ENCODE measurements around the gene MEGF8. TPM values are rescaled to one million over a fixed set of nuclear protein-coding genes. Genes with fewer than 3 reads are reported as not detected.

The MEGF8 gene
- total RNA-seq, 2 experiments from 2014 or later, result 5.2 to 5.3 TPM

DNA sequence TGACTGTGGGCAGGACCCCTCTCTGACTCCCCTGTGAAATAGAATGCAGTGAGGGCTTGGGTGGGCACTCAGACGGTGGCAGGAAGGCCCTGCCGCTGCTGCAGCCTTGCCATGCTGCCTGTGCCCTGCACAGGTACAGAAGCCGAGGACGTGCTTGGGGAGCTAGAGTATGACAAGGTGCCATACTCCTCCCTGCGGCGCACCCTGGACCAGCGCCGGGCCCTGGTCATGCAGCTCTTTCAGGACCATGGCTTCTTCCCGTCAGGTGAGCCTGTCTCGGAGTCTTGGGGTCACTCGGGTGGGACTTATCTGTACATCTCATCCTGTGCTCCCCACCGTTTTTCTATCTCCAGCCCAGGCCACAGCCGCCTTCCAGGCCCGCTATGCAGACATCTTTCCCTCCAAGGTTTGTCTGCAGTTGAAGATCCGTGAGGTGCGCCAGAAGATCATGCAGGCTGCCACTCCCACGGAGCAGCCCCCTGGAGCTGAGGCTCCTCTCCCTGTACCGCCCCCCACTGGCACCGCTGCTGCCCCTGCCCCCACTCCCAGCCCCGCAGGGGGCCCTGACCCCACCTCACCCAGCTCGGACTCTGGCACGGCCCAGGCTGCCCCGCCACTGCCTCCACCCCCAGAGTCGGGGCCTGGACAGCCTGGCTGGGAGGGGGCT is 30.8 kb upstream of the MEGF8 start:
- no peak overlapping the region for H3K27ac Mint-ChIP-seq
- no peak overlapping the region for H3K4me3 Mint-ChIP-seq
- no peaks in the 10 kb centered on the region for H3K9me3 Mint-ChIP-seq (ENCODE audit: low read depth)
- H3K27me3 Mint-ChIP-seq, result no peaks in the 10 kb centered on the region
- H3K4me1 Mint-ChIP-seq, result no peaks in the 10 kb centered on the region
- ChIA-PET POLR2A (interaction anchor here (0.6 kb wide), 1 partner anchor 88 kb away, joined by 3 read pairs; no protein-coding TSS in a partner anchor), CTCF (interaction anchor here (0.9 kb wide), 1 partner anchor 74 kb away, joined by 4 read pairs; the partner anchor contains the start of gene ZNF526)
- ATAC-seq, result no peak
- no peak for DNase-seq
- H3K36me3 Mint-ChIP-seq (ENCODE audit: low read depth), result peaks cover 18% of the 10 kb centered on the region
- intact Hi-C loops (cut with DNase I, micrococcal nuclease), result no loop called here

DNA sequence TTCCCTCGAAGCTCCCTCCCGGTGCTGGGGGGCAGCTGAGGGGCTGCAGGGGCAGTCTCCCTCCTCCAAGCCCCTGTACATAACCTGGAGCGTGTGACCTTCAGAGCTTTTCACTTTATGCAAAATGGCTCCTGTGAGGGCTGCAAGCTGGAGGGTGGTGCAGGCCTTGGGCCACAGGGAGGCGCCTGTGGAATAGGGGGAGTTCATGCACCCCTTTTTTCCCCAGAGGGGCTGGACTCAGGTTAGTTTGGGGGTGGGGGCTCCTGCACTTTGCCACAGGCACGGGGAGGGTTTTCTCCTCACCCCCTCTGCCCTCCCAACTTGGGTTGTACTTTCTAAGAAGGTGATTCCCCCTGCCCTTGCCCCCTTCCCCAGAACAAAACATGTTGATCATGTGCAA is 30.1 kb upstream of the MEGF8 start:
- POLR2A ChIA-PET, result no interaction called here
- CTCF ChIA-PET, result interaction anchor here (0.9 to 2.1 kb wide), 2 partner anchors 75 to 187 kb away, joined by 4 to 11 read pairs; partner anchors contain the start of gene ZNF526
- H3K9me3 Mint-ChIP-seq (ENCODE audit: low read depth), result no peaks in the 10 kb centered on the region
- H3K4me3 Mint-ChIP-seq, result no peak overlapping the region
- peaks cover 14% of the 10 kb centered on the region for H3K36me3 Mint-ChIP-seq (ENCODE audit: low read depth)
- peak; percentile 13 for DNase-seq
- no peak overlapping the region for H3K27ac Mint-ChIP-seq
- no peaks in the 10 kb centered on the region for H3K27me3 Mint-ChIP-seq
- no peaks in the 10 kb centered on the region for H3K4me1 Mint-ChIP-seq
- intact Hi-C loops (cut with DNase I, micrococcal nuclease), result no loop called here
- no peak for ATAC-seq

DNA sequence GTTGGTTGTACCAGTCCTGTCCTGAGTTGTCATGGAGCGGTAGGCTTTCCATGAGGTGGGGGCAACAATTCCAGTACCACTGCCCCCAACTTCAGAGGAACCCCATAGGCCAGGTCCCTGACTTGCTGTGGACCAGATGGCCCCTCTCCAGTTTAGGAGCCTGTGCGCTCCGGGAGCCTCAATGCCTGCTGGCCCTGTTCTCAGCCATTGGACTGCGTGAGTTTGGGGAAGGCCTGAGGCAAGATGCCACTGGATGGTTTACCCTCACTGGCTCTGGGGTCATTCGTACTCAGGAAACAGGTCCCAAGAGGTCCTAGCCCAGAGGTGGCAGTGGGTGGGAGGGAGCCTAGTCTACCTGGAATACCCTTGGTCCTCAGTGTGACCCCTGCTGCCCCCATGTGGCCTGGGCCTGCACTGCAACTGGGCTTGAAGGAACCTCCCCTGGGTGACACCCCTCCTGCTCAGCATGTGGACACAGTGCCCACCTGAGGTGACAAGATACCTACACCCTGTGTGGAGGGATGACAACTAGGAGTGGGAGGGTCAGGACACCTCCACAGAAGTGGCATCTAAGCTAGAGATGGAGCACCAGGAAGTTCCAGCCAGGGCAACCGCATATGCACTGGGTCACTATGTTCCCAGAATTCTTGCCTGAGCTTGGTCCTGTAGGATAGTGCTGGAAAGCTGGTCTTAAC is 29.5 kb upstream of the MEGF8 start:
- POLR2A ChIA-PET, result interaction anchor here (0.5 kb wide), 1 partner anchor 222 kb away, joined by 4 read pairs; no protein-coding TSS in a partner anchor
- Mint-ChIP-seq H3K4me1 (no peaks in the 10 kb centered on the region), H3K27ac (no peak overlapping the region), H3K27me3 (no peaks in the 10 kb centered on the region), H3K36me3 (ENCODE audit: low read depth) (peaks cover 14% of the 10 kb centered on the region), H3K9me3 (ENCODE audit: low read depth) (no peaks in the 10 kb centered on the region), H3K4me3 (no peak overlapping the region)
- peak; percentile 87 for ATAC-seq
- CTCF ChIA-PET, result interaction anchor here (0.6 to 2.1 kb wide), 11 partner anchors 8 to 187 kb away, joined by 3 to 11 read pairs (median 4); partner anchors contain the start of gene ZNF526
- DNase-seq, result peak; percentile 92
- intact Hi-C loops (cut with DNase I, micrococcal nuclease), result loop anchor here (1.0 to 2.0 kb wide), 2 partner anchors 163 to 187 kb away; no protein-coding TSS in a partner anchor

DNA sequence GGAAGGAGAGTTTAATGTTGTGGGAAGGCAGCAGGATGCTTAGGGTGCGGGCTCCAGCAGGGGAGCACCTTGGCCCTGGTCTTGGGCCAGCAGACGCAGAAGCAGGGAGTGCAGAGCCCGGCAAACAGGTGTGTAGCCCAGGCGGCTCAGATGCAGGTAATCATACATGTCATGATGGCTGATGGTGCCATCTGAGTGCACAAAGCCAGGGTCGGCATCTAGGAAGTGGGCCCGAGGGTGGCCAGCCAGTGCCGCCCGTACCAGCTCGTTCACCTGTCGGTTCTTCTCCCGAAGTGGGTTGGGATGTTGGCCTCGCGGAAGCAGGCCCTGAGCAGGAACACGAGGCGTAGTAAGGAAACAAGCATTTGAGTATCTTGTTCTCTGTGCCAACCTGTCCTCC is 28.4 kb upstream of the MEGF8 start:
- Mint-ChIP-seq H3K9me3 (ENCODE audit: low read depth) (no peaks in the 10 kb centered on the region), H3K4me3 (no peak overlapping the region), H3K36me3 (ENCODE audit: low read depth) (peaks cover 9% of the 10 kb centered on the region), H3K27ac (no peak overlapping the region), H3K4me1 (peaks cover 7% of the 10 kb centered on the region), H3K27me3 (no peaks in the 10 kb centered on the region)
- no peak for DNase-seq
- POLR2A ChIA-PET, result no interaction called here
- CTCF ChIA-PET, result interaction anchor here (0.9 to 2.1 kb wide), 8 partner anchors 9 to 188 kb away, joined by 3 to 11 read pairs (median 4); partner anchors contain the start of gene POU2F2
- ATAC-seq, result no peak
- intact Hi-C loops (cut with DNase I, micrococcal nuclease), result loop anchor here in 1 of 2 experiments (2.0 kb wide), 1 partner anchor 188 kb away; no protein-coding TSS in a partner anchor

DNA sequence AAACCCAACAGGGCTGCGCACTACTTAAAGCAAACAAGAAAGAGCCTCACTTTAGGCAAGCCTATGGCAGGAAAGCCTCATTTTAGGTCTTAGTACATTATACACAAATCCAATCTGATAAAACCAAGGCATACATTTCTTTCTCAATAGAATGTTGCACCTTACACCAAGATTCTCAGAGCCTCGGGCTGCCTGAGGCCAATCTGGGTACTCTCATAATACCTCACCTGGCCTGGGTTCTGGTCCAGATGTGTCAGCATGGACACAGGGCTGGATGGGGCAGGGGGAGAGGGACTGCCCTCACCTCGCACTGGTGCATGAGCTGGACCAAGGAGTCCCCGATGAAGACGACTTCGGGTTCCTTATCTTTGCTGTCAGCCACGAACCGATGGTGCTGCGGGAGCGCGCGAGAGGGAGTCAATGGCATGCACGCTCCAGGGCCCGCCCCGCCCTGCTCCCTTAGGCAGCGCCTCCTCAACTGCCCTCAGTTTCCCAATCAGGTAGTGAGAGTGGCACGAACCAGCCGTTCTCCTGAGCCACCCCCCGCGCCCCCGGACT is 23.7 kb upstream of the MEGF8 start, which contains the start of gene PRR19:
Gene PRR19, plus strand, starts transcription at position 487 of the 558 bp plus-strand sequence. CDS start 7,453 bp downstream, outside the sequence.
- ChIA-PET CTCF (interaction anchor here (0.6 to 1.3 kb wide), 6 partner anchors 22 to 766 kb away, joined by 3 to 6 read pairs (median 4); partner anchors contain the start of gene GSK3A), POLR2A (interaction anchor here (0.9 to 1.0 kb wide), 3 partner anchors 19 to 59 kb away, joined by 3 to 4 read pairs (median 4); partner anchors contain the start of gene GSK3A)
- Mint-ChIP-seq H3K4me3 (peak within 1 kb of the TSS; percentile 83), H3K27ac (peak within 1 kb of the TSS; percentile 85), H3K36me3 (ENCODE audit: low read depth) (peaks cover 2% of the 10 kb centered on the region), H3K4me1 (peaks cover 19% of the 10 kb centered on the region), H3K9me3 (ENCODE audit: low read depth) (no peaks in the 10 kb centered on the region), H3K27me3 (no peaks in the 10 kb centered on the region)
- DNase-seq (peak; percentile 50), ATAC-seq (peak; percentile 25)
- intact Hi-C loops (cut with DNase I, micrococcal nuclease), result loop anchor here (1.0 to 2.0 kb wide), 11 partner anchors 12 to 226 kb away; partner anchors contain the start of genes GSK3A (in 2 of the 2), DEDD2 (in 1 of the 2), MEGF8 (in 1 of the 2) and POU2F2 (in 1 of the 2)

DNA sequence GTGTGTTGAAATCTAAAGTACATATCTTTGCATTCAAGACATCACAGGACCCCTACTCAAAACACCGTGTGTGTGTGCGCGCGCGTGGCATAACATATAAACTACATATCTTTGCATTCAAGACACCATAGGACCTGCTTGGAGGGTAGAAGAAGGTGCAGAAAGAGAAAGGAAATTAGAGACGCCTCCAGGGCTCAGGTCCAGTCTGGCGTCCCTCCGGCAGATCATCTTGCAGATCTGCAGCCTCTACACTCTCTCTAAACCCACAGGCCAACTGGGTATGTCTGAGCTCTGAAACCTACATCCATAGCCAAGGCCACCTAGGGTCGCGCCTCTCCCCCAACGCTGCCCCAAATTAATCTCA is 22.4 kb upstream of the MEGF8 start:
- DNase-seq, result no peak
- no peaks in the 10 kb centered on the region for H3K27me3 Mint-ChIP-seq
- POLR2A ChIA-PET, result interaction anchor here (1.0 kb wide), 1 partner anchor 60 kb away, joined by 4 read pairs; the partner anchor contains the start of gene GSK3A
- ATAC-seq, result no peak
- CTCF ChIA-PET, result interaction anchor here (0.5 to 1.0 kb wide), 4 partner anchors 10 to 230 kb away, joined by 3 read pairs; no protein-coding TSS in a partner anchor
- H3K4me1 Mint-ChIP-seq, result peaks cover 19% of the 10 kb centered on the region
- intact Hi-C loops (cut with DNase I, micrococcal nuclease), result loop anchor here in 1 of 2 experiments (2.0 kb wide), 1 partner anchor 60 kb away; the partner anchor contains the start of gene GSK3A
- H3K9me3 Mint-ChIP-seq (ENCODE audit: low read depth), result no peaks in the 10 kb centered on the region
- H3K36me3 Mint-ChIP-seq (ENCODE audit: low read depth), result no peaks in the 10 kb centered on the region
- H3K27ac Mint-ChIP-seq, result peak overlapping the region; percentile 85
- H3K4me3 Mint-ChIP-seq, result peak overlapping the region; percentile 83

DNA sequence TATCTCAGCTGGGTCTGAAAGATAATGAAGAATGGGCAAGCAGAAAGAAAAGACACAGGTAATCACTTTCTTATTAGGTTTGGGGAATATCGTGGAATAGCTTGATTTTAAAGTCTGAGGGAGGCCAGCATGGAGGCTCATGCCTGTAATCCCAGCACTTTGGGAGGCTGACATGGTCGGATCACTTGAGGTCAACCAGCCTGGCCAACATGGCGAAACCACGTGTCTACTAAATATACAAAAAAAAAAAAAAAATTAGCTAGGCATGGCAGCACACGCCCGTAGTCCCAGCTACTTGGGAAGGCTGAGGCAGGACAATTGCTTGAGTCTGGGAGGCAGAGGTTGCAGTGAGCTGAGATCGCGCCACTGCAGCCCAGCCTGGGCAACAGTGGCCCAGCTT is 21.6 kb upstream of the MEGF8 start:
- ChIA-PET CTCF (interaction anchor here (0.6 to 0.7 kb wide), 2 partner anchors 27 to 416 kb away, joined by 3 to 4 read pairs; no protein-coding TSS in a partner anchor), POLR2A (no interaction called here)
- Mint-ChIP-seq H3K36me3 (ENCODE audit: low read depth) (no peaks in the 10 kb centered on the region), H3K9me3 (ENCODE audit: low read depth) (no peaks in the 10 kb centered on the region), H3K4me1 (peaks cover 19% of the 10 kb centered on the region), H3K4me3 (no peak overlapping the region), H3K27ac (peak overlapping the region; percentile 15), H3K27me3 (no peaks in the 10 kb centered on the region)
- intact Hi-C loops (cut with DNase I, micrococcal nuclease), result loop anchor here in 1 of 2 experiments (2.0 kb wide), 1 partner anchor 61 kb away; the partner anchor contains the start of gene GSK3A
- ATAC-seq (no peak), DNase-seq (no peak)

DNA sequence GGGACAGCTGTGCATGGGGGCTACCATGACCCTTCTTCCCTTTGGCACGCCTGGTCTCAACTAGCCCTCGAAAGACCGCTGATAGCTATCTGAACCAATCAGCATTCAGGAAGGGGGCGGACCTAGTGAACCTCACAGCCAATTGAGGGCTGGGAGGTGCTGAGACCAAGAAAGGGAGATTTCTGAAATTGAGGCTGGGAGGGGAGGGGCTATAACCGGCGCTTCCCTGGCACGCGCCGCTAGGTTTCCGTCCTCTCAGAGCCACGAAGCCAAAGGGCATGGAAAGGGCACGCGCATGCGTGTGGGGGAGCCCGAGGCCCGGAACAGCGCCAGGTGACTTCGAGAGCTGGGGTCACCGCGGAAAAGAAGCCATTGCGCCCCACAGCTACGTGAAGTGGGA is 18.8 kb upstream of the MEGF8 start:
- H3K27me3 Mint-ChIP-seq, result peaks cover 5% of the 10 kb centered on the region
- ATAC-seq (no peak), DNase-seq (no peak)
- H3K27ac Mint-ChIP-seq, result no peak overlapping the region
- H3K36me3 Mint-ChIP-seq (ENCODE audit: low read depth), result no peaks in the 10 kb centered on the region
- no peak overlapping the region for H3K4me3 Mint-ChIP-seq
- CTCF ChIA-PET, result interaction anchor here (0.9 to 1.3 kb wide), 2 partner anchors 10 to 134 kb away, joined by 4 read pairs; no protein-coding TSS in a partner anchor
- H3K4me1 Mint-ChIP-seq, result peaks cover 13% of the 10 kb centered on the region
- no peaks in the 10 kb centered on the region for H3K9me3 Mint-ChIP-seq (ENCODE audit: low read depth)
- intact Hi-C loops (cut with DNase I, micrococcal nuclease), result no loop called here
- POLR2A ChIA-PET, result no interaction called here

DNA sequence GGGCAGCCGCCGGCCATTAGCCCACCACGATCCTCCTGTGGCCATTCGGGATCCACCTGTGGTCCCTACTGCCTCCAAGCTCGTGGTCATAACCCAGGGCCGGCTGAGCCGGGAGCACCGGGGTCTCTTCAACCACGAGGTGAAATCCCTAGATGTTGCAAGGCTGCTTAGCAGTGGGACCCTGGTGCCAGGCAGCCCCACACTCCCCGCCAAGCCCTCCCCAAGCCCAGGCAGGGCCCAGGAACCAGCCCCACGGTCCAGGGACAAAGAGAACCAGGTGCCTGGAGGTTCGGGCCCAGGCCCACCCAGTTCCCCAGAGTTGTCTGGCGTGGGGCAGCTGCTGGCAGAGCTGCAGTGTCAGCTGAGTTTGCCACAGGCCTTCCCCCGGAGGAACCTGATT is 15.7 kb upstream of the MEGF8 start:
- intact Hi-C loops (cut with DNase I, micrococcal nuclease), result no loop called here
- peaks cover 9% of the 10 kb centered on the region for H3K4me1 Mint-ChIP-seq
- ATAC-seq (no peak), DNase-seq (no peak)
- H3K9me3 Mint-ChIP-seq (ENCODE audit: low read depth), result no peaks in the 10 kb centered on the region
- CTCF ChIA-PET, result no interaction called here
- no peak overlapping the region for H3K4me3 Mint-ChIP-seq
- no peaks in the 10 kb centered on the region for H3K36me3 Mint-ChIP-seq (ENCODE audit: low read depth)
- no peak overlapping the region for H3K27ac Mint-ChIP-seq
- POLR2A ChIA-PET, result no interaction called here
- H3K27me3 Mint-ChIP-seq, result peaks cover 23% of the 10 kb centered on the region

DNA sequence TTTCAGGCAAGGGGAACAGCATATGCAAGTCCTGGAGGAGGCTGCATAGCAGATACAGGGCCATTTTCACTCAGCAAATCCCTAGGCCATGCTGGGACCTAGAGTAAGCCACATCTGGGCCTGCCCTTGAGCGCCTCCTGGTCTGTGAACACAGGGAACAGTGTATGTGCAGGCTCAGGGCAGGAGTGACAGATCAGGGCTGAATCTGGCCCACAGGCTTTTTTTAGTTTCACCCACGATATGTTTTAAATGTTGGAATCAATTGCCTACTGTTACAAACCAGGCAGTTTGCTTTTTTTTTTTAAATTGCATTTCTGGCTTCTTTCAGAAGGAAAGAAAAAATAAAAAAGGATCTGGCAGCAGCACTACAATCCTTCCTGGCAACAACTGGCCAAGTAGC is 13.8 kb upstream of the MEGF8 start:
- ChIA-PET POLR2A (no interaction called here), CTCF (no interaction called here)
- Mint-ChIP-seq H3K4me3 (no peak overlapping the region), H3K9me3 (ENCODE audit: low read depth) (no peaks in the 10 kb centered on the region), H3K36me3 (ENCODE audit: low read depth) (no peaks in the 10 kb centered on the region), H3K27ac (no peak overlapping the region), H3K27me3 (peaks cover 28% of the 10 kb centered on the region), H3K4me1 (peaks cover 9% of the 10 kb centered on the region)
- DNase-seq (no peak), ATAC-seq (no peak)
- intact Hi-C loops (cut with DNase I, micrococcal nuclease), result no loop called here

DNA sequence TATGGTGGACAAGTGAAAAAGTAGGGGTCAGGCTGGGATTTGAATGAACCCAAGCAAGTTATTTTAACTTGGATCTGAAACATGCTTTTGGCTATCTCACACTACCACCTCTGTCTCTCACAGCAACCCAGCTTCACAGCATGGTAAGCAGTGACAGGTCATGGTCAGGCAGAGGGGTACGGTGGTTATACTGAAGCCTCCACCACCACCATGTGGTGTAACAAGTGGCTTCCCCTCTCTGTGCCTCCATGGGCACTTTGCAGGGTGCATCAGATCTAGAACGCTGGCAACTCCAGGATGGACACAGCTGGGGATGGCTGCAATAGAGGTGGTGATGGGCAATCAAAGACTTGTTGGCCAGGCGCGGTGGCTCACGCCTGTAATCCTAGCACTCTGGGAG is 13.1 kb upstream of the MEGF8 start:
- peaks cover 30% of the 10 kb centered on the region for H3K27me3 Mint-ChIP-seq
- CTCF ChIA-PET, result no interaction called here

More for the DNA sequence above, 13.1 kb upstream of the MEGF8 start:
- Mint-ChIP-seq H3K4me3 (peak overlapping the region; percentile 47), H3K9me3 (ENCODE audit: low read depth) (no peaks in the 10 kb centered on the region), H3K27ac (no peak overlapping the region), H3K4me1 (peaks cover 13% of the 10 kb centered on the region), H3K36me3 (ENCODE audit: low read depth) (no peaks in the 10 kb centered on the region)
- intact Hi-C loops (cut with DNase I, micrococcal nuclease), result no loop called here
- ATAC-seq, result no peak
- DNase-seq, result no peak
- POLR2A ChIA-PET, result no interaction called here

All from activated CD4-positive, alpha-beta T cell treated with anti-CD3 and anti-CD28 coated beads for 36 hours (primary cell).